Neural cell (in vitro differentiated cells): Measurements from ENCODE around the gene KRT20. TPM values are rescaled to one million over a fixed set of nuclear protein-coding genes. Genes with fewer than 3 reads are reported as not detected.

Source experiments
- H2AFZ ChIP-seq: fragments of 200-600, 300-800 bp; sonication (generic), shearing (Covaris generic); 2 replicates; pipeline ENCODE4 v1.6.0; 2014; ENCODE audit warnings: low read depth, mild to moderate bottlenecking, antibody characterized with exemption, low read length, moderate library complexity
- H3F3A ChIP-seq: fragments of 200-600 bp; shearing (Covaris generic); 2 replicates; pipeline ENCODE4 v1.6.1; 2016; ENCODE audit warnings: mild to moderate bottlenecking, moderate library complexity, mixed read lengths, antibody characterized with exemption, low read length; ENCODE audit not compliant: insufficient read depth, poor library complexity, severe bottlenecking
- H3K27ac ChIP-seq: fragments of 200-600, 300-800 bp; sonication (generic), shearing (Covaris generic); 2 replicates; pipeline ENCODE4 v1.5.1; 2014; ENCODE audit warnings: mild to moderate bottlenecking, low read length, moderate library complexity
- H3K27me3 ChIP-seq: fragments of 300-800, 200-600 bp; sonication (generic), shearing (Covaris generic); 2 replicates; pipeline ENCODE4 v1.6.0; 2014; ENCODE audit warnings: mild to moderate bottlenecking, low read depth, low read length, moderate library complexity; ENCODE audit not compliant: insufficient read depth
- H3K36me3 ChIP-seq: fragments of 300-800, 200-600 bp; sonication (generic), shearing (Covaris generic); 2 replicates; pipeline ENCODE4 v1.5.1; 2014; ENCODE audit warnings: mild to moderate bottlenecking, antibody characterized with exemption, low read length, moderate library complexity; ENCODE audit not compliant: insufficient read depth
- H3K4me2 ChIP-seq: fragments of 300-800, 200-600 bp; sonication (generic), shearing (Covaris generic); 2 replicates; pipeline ENCODE4 v1.6.0; 2014; ENCODE audit warnings: mild to moderate bottlenecking, low read length
- H3K4me3 ChIP-seq: fragments of 300-800, 200-600 bp; sonication (generic), shearing (Covaris generic); 2 replicates; pipeline ENCODE4 v1.5.1; 2014; ENCODE audit warnings: mild to moderate bottlenecking, low read length, moderate library complexity
- H3K79me2 ChIP-seq: fragments of 200-600 bp; shearing (Covaris generic); replicated peaks from 2 replicates; pipeline ENCODE4 v1.6.0; 2014; ENCODE audit warnings: mild to moderate bottlenecking, low read length, moderate library complexity; ENCODE audit not compliant: insufficient read depth
- H3K9ac ChIP-seq: fragments of 300-800, 200-600 bp; sonication (generic), shearing (Covaris generic); 2 replicates; pipeline ENCODE4 v1.6.1; 2016; ENCODE audit warnings: mild to moderate bottlenecking, low read length, mixed read lengths
- H3K9me2 ChIP-seq: fragments of 200-600 bp; shearing (Covaris generic); 2 replicates; pipeline ENCODE4 v1.6.1; 2016; ENCODE audit warnings: mild to moderate bottlenecking, low read length, mixed read lengths; ENCODE audit not compliant: insufficient read depth
- H3K9me3 ChIP-seq: fragments of 200-600, 300-800 bp; sonication (generic), shearing (Covaris generic); 2 replicates; pipeline ENCODE4 v1.6.1; 2016; ENCODE audit warnings: mild to moderate bottlenecking, mixed run types, low read length, moderate library complexity, mixed read lengths
- H4K20me1 ChIP-seq: fragments of 200-600 bp; shearing (Covaris generic); 2 replicates; pipeline ENCODE4 v1.6.1; 2016; ENCODE audit warnings: mild to moderate bottlenecking, mixed run types; ENCODE audit not compliant: insufficient read depth
- EP300 ChIP-seq: fragments of 450-650 bp; conservative IDR thresholded peaks from 2 replicates; pipeline ENCODE4 v1.6.1; 2014; ENCODE audit warnings: antibody characterized with exemption, mild to moderate bottlenecking, moderate library complexity; ENCODE audit not compliant: poor library complexity, severe bottlenecking
- EZH2 ChIP-seq: fragments of 200-600, 300-800 bp; shearing (Covaris generic), sonication (generic); IDR thresholded peaks from 2 replicates; pipeline ENCODE4 v1.6.1; 2014; ENCODE audit warnings: antibody characterized with exemption, low read length, borderline replicate concordance, mild to moderate bottlenecking; ENCODE audit not compliant: insufficient read depth, poor library complexity, severe bottlenecking
- MXI1 ChIP-seq: fragments of 450-650 bp; conservative IDR thresholded peaks from 2 replicates; pipeline ENCODE4 v1.6.1; 2014; ENCODE audit warnings: antibody characterized with exemption, mild to moderate bottlenecking; ENCODE audit not compliant: poor library complexity, severe bottlenecking
- POLR2AphosphoS5 ChIP-seq: IDR thresholded peaks from 2 replicates; pipeline ENCODE4 v1.6.1; 2012
- RAD21 ChIP-seq: fragments of 450-650 bp; conservative IDR thresholded peaks from 2 replicates; pipeline ENCODE4 v1.6.1; 2014; ENCODE audit warnings: antibody characterized with exemption, mild to moderate bottlenecking, moderate library complexity
- REST ChIP-seq: IDR thresholded peaks from 2 replicates; pipeline ENCODE4 v1.6.1; 2012; ENCODE audit warnings: borderline replicate concordance
- SMC3 ChIP-seq: fragments of 450-650 bp; conservative IDR thresholded peaks from 2 replicates; pipeline ENCODE4 v1.6.1; 2014; ENCODE audit warnings: antibody characterized with exemption, mild to moderate bottlenecking, moderate library complexity; ENCODE audit not compliant: poor library complexity
- TAF1 ChIP-seq: IDR thresholded peaks from 2 replicates; pipeline ENCODE4 v1.6.1; 2012; ENCODE audit warnings: low read depth
- polyA plus RNA-seq: library from polyadenylated mRNA; depleted of rRNA; stranded (reverse); fragments of >200 nt; gene quantifications from 2 replicates; pipeline ENCODE4 v1.2.3, GENCODE V29; 2014
- TF ChIP-seq, protein P1 (sequence below): fragments of 450-650 bp; IDR thresholded peaks from 2 replicates; pipeline ENCODE4 v1.5.1; 2014; ENCODE audit warnings: antibody characterized with exemption, mild to moderate bottlenecking, moderate library complexity; ENCODE audit not compliant: poor library complexity, severe bottlenecking

The KRT20 gene
- polyA plus RNA-seq, 1 donor from 2014 or later: not detected

DNA sequence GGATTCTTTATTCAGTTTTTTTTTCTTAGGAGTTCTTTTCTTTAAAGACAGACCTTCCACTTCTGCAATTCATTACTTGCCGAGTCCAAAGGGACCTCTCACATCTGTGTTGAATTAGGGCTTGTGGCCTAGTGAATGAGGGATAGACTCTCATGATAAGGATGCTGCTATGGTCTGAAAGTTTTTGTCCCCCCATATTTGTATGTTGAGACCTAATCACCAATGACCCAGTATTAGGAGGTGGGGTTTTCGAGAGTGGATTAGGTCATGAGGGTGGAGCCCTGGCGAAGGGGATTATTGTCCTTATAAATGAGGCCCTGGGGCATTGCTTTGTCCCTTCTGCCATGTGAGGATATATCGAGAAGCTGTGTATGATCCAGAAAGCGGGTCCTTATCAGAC lies 27.5 kb downstream of the KRT20 start:
- Histone ChIP-seq H3K36me3 (no peaks in the 10 kb centered on the region), H3K27ac (no peak overlapping the region), H4K20me1 (no peaks in the 10 kb centered on the region), H3K4me2 (no peak overlapping the region), H3K27me3 (no peaks in the 10 kb centered on the region), H3K4me3 (no peak overlapping the region), H3K9me3 (no peaks in the 10 kb centered on the region), H2AFZ (no peak overlapping the region), H3F3A (no peaks in the 10 kb centered on the region), H3K9ac (no peak overlapping the region), H3K9me2 (no peaks in the 10 kb centered on the region), H3K79me2 (no peaks in the 10 kb centered on the region)
- TF ChIP-seq POLR2AphosphoS5 (no peak), MXI1 (no peak), EZH2 (no peak), RAD21 (no peak)
- TF ChIP-seq, protein P1, sequence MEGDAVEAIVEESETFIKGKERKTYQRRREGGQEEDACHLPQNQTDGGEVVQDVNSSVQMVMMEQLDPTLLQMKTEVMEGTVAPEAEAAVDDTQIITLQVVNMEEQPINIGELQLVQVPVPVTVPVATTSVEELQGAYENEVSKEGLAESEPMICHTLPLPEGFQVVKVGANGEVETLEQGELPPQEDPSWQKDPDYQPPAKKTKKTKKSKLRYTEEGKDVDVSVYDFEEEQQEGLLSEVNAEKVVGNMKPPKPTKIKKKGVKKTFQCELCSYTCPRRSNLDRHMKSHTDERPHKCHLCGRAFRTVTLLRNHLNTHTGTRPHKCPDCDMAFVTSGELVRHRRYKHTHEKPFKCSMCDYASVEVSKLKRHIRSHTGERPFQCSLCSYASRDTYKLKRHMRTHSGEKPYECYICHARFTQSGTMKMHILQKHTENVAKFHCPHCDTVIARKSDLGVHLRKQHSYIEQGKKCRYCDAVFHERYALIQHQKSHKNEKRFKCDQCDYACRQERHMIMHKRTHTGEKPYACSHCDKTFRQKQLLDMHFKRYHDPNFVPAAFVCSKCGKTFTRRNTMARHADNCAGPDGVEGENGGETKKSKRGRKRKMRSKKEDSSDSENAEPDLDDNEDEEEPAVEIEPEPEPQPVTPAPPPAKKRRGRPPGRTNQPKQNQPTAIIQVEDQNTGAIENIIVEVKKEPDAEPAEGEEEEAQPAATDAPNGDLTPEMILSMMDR: no peak

- Histone ChIP-seq H2AFZ (no peak overlapping the region), H3K27ac (no peak overlapping the region), H3K9ac (no peak overlapping the region), H3K79me2 (no peaks in the 10 kb centered on the region), H3K4me3 (no peak overlapping the region), H3K36me3 (no peaks in the 10 kb centered on the region), H3K4me2 (no peak overlapping the region), H3K27me3 (no peaks in the 10 kb centered on the region), H3K9me2 (no peaks in the 10 kb centered on the region), H3K9me3 (no peaks in the 10 kb centered on the region), H3F3A (no peaks in the 10 kb centered on the region), H4K20me1 (no peaks in the 10 kb centered on the region)
- TF ChIP-seq RAD21: no peak
- TF ChIP-seq SMC3: no peak
- TF ChIP-seq TAF1: no peak
- no peak for TF ChIP-seq MXI1
These were observed 30.7 kb downstream of the KRT20 start for GRCh38 chr17:40854175-40854814.

DNA sequence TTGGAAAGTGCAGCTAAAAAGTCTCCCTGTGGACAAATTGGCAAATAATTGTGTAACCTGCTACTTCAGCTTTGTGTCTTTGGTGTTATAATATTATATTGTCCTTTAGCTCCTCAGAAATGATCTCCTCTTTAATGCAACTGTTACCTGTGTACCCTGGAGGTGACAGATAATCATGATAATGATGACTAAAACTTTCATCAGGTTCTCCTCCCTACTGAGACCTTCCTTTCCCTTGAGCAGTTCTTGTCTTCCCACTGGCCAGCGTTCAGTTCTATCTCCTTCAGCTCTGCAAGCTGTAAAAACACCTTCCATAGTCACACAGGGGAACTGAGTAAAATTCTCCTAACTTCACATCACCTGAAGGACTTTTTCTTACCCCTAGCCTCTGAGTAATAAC lies 32.7 kb downstream of the KRT20 start:
- Histone ChIP-seq H3F3A (no peaks in the 10 kb centered on the region), H3K79me2 (no peaks in the 10 kb centered on the region), H3K27me3 (no peaks in the 10 kb centered on the region), H3K27ac (no peak overlapping the region), H3K4me2 (no peak overlapping the region), H4K20me1 (no peaks in the 10 kb centered on the region), H3K4me3 (no peak overlapping the region), H3K36me3 (no peaks in the 10 kb centered on the region), H2AFZ (no peak overlapping the region), H3K9ac (no peak overlapping the region), H3K9me3 (no peaks in the 10 kb centered on the region), H3K9me2 (no peaks in the 10 kb centered on the region)
- TF ChIP-seq POLR2AphosphoS5 (no peak), SMC3 (no peak), EP300 (no peak), REST (no peak), TAF1 (no peak), MXI1 (no peak), RAD21 (no peak), EZH2 (no peak)
- TF ChIP-seq, protein P1: no peak
